Hindlimb muscle (tissue), 1 donor: Measurements from ENCODE around the gene GOLM1. TPM values are rescaled to one million over a fixed set of nuclear protein-coding genes. Genes with fewer than 3 reads are reported as not detected.

Experiments
- DNase-seq: peaks from one replicate; pipeline ENCODE4 v3.0.0-alpha.2; 2013
- polyA plus RNA-seq: library from polyadenylated mRNA; unstranded; fragments of 120-200 nt; gene quantifications from one replicate; pipeline ENCODE4 v1.2.1, GENCODE V29; 2013; ENCODE audit not compliant: insufficient read length

The GOLM1 gene
- polyA plus RNA-seq, 1 donor: 44.3 TPM

GRCh38 chr9:86043999-86044398, 55.4 kb downstream of the GOLM1 start:
- no peak for DNase-seq

GRCh38 chr9:86043586-86043985, 55.8 kb downstream of the GOLM1 start:
- no peak for DNase-seq

GRCh38 chr9:86042199-86042978, 57.0 kb downstream of the GOLM1 start:
- DNase-seq: no peak

GRCh38 chr9:86041311-86041741, 58.0 kb downstream of the GOLM1 start:
- DNase-seq: no peak

- no peak for DNase-seq
These were observed 58.5 kb downstream of the GOLM1 start for GRCh38 chr9:86040861-86041155.

- DNase-seq: no peak
These were observed 59.1 kb downstream of the GOLM1 start for GRCh38 chr9:86039991-86040860.

- no peak for DNase-seq
These were observed 62.8 kb downstream of the GOLM1 start for GRCh38 chr9:86036555-86036954.

- DNase-seq: no peak
These were observed 63.4 kb downstream of the GOLM1 start for GRCh38 chr9:86035827-86036440.

GRCh38 chr9:86034863-86035734, 64.3 kb downstream of the GOLM1 start:
- no peak for DNase-seq

- no peak for DNase-seq
These were observed 71.6 kb downstream of the GOLM1 start for GRCh38 chr9:86027767-86028166.

GRCh38 chr9:86022687-86023266, 76.6 kb downstream of the GOLM1 start:
- no peak for DNase-seq

- DNase-seq: no peak
These were observed 78.2 kb downstream of the GOLM1 start for GRCh38 chr9:86021166-86021565.

GRCh38 chr9:86020731-86021130, 78.6 kb downstream of the GOLM1 start:
- DNase-seq: no peak

GRCh38 chr9:86009133-86009532, 90.2 kb downstream of the GOLM1 start:
- no peak for DNase-seq

GRCh38 chr9:86005253-86005775, 94.0 kb downstream of the GOLM1 start:
- no peak for DNase-seq

- DNase-seq: no peak
These were observed 103.8 kb downstream of the GOLM1 start for GRCh38 chr9:85995599-85995998.

- DNase-seq: no peak
These were observed 104.3 kb downstream of the GOLM1 start for GRCh38 chr9:85995097-85995496.

GRCh38 chr9:85994191-85994590, 105.2 kb downstream of the GOLM1 start:
- no peak for DNase-seq

GRCh38 chr9:85987236-85987635, 112.1 kb downstream of the GOLM1 start:
- no peak for DNase-seq

- no peak for DNase-seq
These were observed 114.9 kb downstream of the GOLM1 start for GRCh38 chr9:85984457-85984856.

- peak; percentile 22 for DNase-seq
These were observed 118.0 kb downstream of the GOLM1 start for GRCh38 chr9:85981369-85981768.

GRCh38 chr9:85978496-85978895, 120.9 kb downstream of the GOLM1 start:
- DNase-seq: peak; percentile 66
